HL-60 (cell line): Measurements from ENCODE around the gene EGFLAM.

Source experiments
- DNase-seq, 2 experiments: peaks; one replicate each; pipeline ENCODE4 v3.0.0-alpha.2; 2010 to 2020; ENCODE audit warnings: low read depth in 1 of 2, low spot score in 1 of 2
- H3K27ac ChIP-seq: fragments of 250-450 bp; sonication (Bioruptor Pico); replicated peaks from 2 replicates; pipeline ENCODE4 v1.5.1; 2020; ENCODE audit warnings: mild to moderate bottlenecking, moderate library complexity
- H3K27me3 ChIP-seq: fragments of 250-450 bp; sonication (Bioruptor Pico); 2 replicates; pipeline ENCODE4 v1.5.1; 2021; ENCODE audit warnings: mild to moderate bottlenecking, moderate library complexity; ENCODE audit not compliant: insufficient read depth, poor library complexity, severe bottlenecking
- H3K4me3 ChIP-seq: replicated peaks from 2 replicates; pipeline ENCODE4 v1.5.1; 2011; ENCODE audit warnings: mild to moderate bottlenecking, control low read depth, low read length; ENCODE audit not compliant: insufficient read depth
- CTCF ChIP-seq: IDR thresholded peaks from one replicate; pipeline ENCODE4 v1.5.1; 2011; ENCODE audit warnings: low read length, control low read depth, inconsistent platforms; ENCODE audit not compliant: insufficient read depth
- GABPA ChIP-seq: IDR thresholded peaks from 2 replicates; pipeline ENCODE4 v1.6.1; 2012; ENCODE audit warnings: low read depth
- POLR2AphosphoS5 ChIP-seq: IDR thresholded peaks from 2 replicates; pipeline ENCODE4 v1.6.1; 2012; ENCODE audit warnings: low read depth
- SPI1 ChIP-seq: IDR thresholded peaks from 2 replicates; pipeline ENCODE4 v1.6.1; 2012; ENCODE audit warnings: low read depth, mild to moderate bottlenecking, borderline replicate concordance
- TF ChIP-seq, protein P1 (sequence below): IDR thresholded peaks from 2 replicates; pipeline ENCODE4 v1.6.1; 2012; ENCODE audit warnings: low read depth; ENCODE audit not compliant: insufficient replicate concordance

Gene EGFLAM

GRCh38 chr5:38286002-38286401 lies 27.6 kb downstream of the EGFLAM start:
- no peak for TF ChIP-seq CTCF
- TF ChIP-seq SPI1, result no peak
- TF ChIP-seq POLR2AphosphoS5, result no peak
- TF ChIP-seq, protein P1, sequence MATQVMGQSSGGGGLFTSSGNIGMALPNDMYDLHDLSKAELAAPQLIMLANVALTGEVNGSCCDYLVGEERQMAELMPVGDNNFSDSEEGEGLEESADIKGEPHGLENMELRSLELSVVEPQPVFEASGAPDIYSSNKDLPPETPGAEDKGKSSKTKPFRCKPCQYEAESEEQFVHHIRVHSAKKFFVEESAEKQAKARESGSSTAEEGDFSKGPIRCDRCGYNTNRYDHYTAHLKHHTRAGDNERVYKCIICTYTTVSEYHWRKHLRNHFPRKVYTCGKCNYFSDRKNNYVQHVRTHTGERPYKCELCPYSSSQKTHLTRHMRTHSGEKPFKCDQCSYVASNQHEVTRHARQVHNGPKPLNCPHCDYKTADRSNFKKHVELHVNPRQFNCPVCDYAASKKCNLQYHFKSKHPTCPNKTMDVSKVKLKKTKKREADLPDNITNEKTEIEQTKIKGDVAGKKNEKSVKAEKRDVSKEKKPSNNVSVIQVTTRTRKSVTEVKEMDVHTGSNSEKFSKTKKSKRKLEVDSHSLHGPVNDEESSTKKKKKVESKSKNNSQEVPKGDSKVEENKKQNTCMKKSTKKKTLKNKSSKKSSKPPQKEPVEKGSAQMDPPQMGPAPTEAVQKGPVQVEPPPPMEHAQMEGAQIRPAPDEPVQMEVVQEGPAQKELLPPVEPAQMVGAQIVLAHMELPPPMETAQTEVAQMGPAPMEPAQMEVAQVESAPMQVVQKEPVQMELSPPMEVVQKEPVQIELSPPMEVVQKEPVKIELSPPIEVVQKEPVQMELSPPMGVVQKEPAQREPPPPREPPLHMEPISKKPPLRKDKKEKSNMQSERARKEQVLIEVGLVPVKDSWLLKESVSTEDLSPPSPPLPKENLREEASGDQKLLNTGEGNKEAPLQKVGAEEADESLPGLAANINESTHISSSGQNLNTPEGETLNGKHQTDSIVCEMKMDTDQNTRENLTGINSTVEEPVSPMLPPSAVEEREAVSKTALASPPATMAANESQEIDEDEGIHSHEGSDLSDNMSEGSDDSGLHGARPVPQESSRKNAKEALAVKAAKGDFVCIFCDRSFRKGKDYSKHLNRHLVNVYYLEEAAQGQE, result no peak
- Histone ChIP-seq H3K4me3 (no peak overlapping the region), H3K27me3 (no peaks in the 10 kb centered on the region), H3K27ac (no peak overlapping the region)
- DNase-seq, result no peak

DNA sequence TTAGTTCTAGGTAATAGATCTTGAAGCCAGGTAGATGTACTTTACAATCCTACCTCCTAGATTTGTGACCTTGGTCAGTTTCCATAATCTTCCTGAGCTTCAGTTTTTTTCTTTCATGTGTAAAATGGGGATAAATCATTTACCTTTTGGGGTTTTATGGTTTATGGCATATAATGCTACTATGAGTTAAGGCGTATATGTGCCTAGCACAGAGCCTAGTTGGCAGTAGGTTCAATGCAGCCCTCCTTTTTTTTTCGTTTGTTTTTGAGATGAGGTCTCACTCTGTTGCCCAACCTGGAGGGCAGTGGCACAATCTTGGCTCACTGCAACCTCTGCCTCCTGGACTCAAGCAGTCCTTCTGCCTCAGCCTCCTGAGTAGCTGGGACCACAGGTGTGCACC lies 28.8 kb downstream of the EGFLAM start:
- no peak for TF ChIP-seq GABPA
- no peak for TF ChIP-seq SPI1
- TF ChIP-seq CTCF, result no peak
- TF ChIP-seq, protein P1, result no peak
- no peak for TF ChIP-seq POLR2AphosphoS5
- Histone ChIP-seq H3K27me3 (peaks cover 2% of the 10 kb centered on the region), H3K4me3 (no peak overlapping the region), H3K27ac (no peak overlapping the region)
- no peak for DNase-seq

GRCh38 chr5:38289457-38289856 lies 31.1 kb downstream of the EGFLAM start:
- no peak for TF ChIP-seq CTCF
- no peak for TF ChIP-seq POLR2AphosphoS5
- TF ChIP-seq, protein P1, result no peak
- TF ChIP-seq GABPA, result no peak
- TF ChIP-seq SPI1, result no peak
- no peak overlapping the region for H3K27ac ChIP-seq
- no peak overlapping the region for H3K4me3 ChIP-seq
- peaks cover 3% of the 10 kb centered on the region for H3K27me3 ChIP-seq
- no peak for DNase-seq
